Naive thymus-derived CD8-positive, alpha-beta T cell (primary cell): ENCODE measurements around the gene HS3ST1. TPM values are rescaled to one million over a fixed set of nuclear protein-coding genes. Genes with fewer than 3 reads are reported as not detected.

Experiments
- ATAC-seq, 2 donors: fragments of 150-1000 bp; cut with Tn5 transposase in 1 of 2; sonication (Bioruptor Pico), chemical (Tn5 transposase) in 1 of 2; 1 replicate in 1 of 2; 2 replicates in 1 of 2; pipeline ENCODE4 v1.10.0; 2021; ENCODE audit warnings: mild to moderate bottlenecking in 2 of 2, moderate library complexity in 2 of 2
- POLR2A ChIA-PET: fragments of 350-600 bp; sonication (Branson Sonifier 250); formaldehyde crosslinking; loops from one replicate; lab custom pipeline; 2021; ENCODE audit warnings: antibody characterized with exemption; lab: Charles Lee
- DNase-seq, 10 donors: peaks; one replicate each; pipeline versions ENCODE4 v3.0.0 to v3.0.0-alpha.2; 2020 to 2022
- H3K27ac Mint-ChIP-seq, 10 donors: one replicate each; pipeline ENCODE4 v1.8.0; 2020 to 2022; ENCODE audit warnings: mild to moderate bottlenecking in 10 of 10, mixed read lengths in 10 of 10, moderate library complexity in 4 of 10, inconsistent platforms in 1 of 10
- H3K27me3 Mint-ChIP-seq, 5 donors: one replicate each; pipeline ENCODE4 v1.8.0; 2021 to 2022; ENCODE audit warnings: mixed read lengths in 5 of 5
- H3K36me3 Mint-ChIP-seq, 3 donors: one replicate each; pipeline ENCODE4 v1.8.0; 2020 to 2022; ENCODE audit warnings: mixed read lengths in 3 of 3, mild to moderate bottlenecking in 2 of 3, inconsistent platforms in 1 of 3
- H3K4me1 Mint-ChIP-seq, 4 donors: one replicate each; pipeline ENCODE4 v1.8.0; 2021 to 2022; ENCODE audit warnings: mixed read lengths in 4 of 4
- H3K4me3 Mint-ChIP-seq, 10 donors: one replicate each; pipeline ENCODE4 v1.8.0; 2020 to 2022; ENCODE audit warnings: mild to moderate bottlenecking in 10 of 10, mixed read lengths in 10 of 10, moderate library complexity in 6 of 10, inconsistent platforms in 1 of 10
- H3K9me3 Mint-ChIP-seq, 9 donors: one replicate each; pipeline ENCODE4 v1.8.0; 2020 to 2022; ENCODE audit warnings: mixed read lengths in 9 of 9, mild to moderate bottlenecking in 3 of 9, inconsistent platforms in 1 of 9, moderate library complexity in 1 of 9
- microRNA-seq: library from miRNA; unstranded; fragments of <30 nt; microRNA quantifications from one replicate; pipeline ENCODE4 v1.2.0, GENCODE V29; 2022; ENCODE audit warnings: borderline microRNAs expressed
- polyA plus RNA-seq, 3 donors: library from polyadenylated mRNA; unstranded; fragments of 300-500 nt; fragmentation: Illumina TruSeq; gene quantifications; one replicate each; pipeline ENCODE4 v1.2.3, GENCODE V29; 2021
- total RNA-seq, 8 experiments: library from RNA in 2 of 8; stranded (reverse) in 2 of 8; gene quantifications; one replicate each; pipeline ENCODE4 v1.2.3 and lab custom pipeline; 2021 to 2026

HS3ST1 gene
- total and polyA plus RNA-seq, 5 experiments from 2014 or later = 0.60 to 0.86 TPM; not detected in 3

DNA sequence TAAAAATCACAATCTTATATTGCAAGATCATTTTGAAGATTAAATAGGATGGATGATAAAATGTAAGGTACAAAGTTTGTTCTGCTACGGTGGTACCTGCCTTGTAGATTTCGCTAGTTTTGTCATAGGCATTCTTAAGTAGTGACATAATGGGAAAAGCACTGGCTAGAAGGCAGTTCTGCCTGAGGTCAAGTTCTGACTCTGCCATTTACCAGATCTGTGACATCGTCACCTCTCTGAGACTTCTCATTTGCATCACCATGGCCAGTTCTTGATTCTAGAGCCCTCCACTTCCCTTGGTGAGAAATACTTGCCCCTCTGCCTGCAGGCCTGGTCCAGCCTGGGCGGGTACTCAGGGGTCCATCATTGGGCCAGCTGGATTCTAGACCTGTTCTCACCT lies 85.2 kb downstream of the HS3ST1 start:
- H3K27me3 Mint-ChIP-seq = peaks cover 0 to 2% (median 0%) of the 10 kb centered on the region in 5 donors
- POLR2A ChIA-PET = no interaction called here
- no peaks in the 10 kb centered on the region for H3K36me3 Mint-ChIP-seq
- no peak overlapping the region for H3K4me3 Mint-ChIP-seq
- DNase-seq (no peak), ATAC-seq (no peak)
- peaks cover 0 to 21% (median 0%) of the 10 kb centered on the region in 4 donors for H3K4me1 Mint-ChIP-seq
- H3K9me3 Mint-ChIP-seq = no peaks in the 10 kb centered on the region
- H3K27ac Mint-ChIP-seq = no peak overlapping the region

Small RNA genes lying within 50 kb of the gene (microRNA-seq; reads per million reads assigned to microRNA genes)
- not detected for gene MIR572
